ENCODE results near the gene CRYGN. TPM values are rescaled to one million over a fixed set of nuclear protein-coding genes. Genes with fewer than 3 reads are reported as not detected.

The CRYGN gene
- polyA plus RNA-seq, 3 donors from 2014 or later: not detected

DNA sequence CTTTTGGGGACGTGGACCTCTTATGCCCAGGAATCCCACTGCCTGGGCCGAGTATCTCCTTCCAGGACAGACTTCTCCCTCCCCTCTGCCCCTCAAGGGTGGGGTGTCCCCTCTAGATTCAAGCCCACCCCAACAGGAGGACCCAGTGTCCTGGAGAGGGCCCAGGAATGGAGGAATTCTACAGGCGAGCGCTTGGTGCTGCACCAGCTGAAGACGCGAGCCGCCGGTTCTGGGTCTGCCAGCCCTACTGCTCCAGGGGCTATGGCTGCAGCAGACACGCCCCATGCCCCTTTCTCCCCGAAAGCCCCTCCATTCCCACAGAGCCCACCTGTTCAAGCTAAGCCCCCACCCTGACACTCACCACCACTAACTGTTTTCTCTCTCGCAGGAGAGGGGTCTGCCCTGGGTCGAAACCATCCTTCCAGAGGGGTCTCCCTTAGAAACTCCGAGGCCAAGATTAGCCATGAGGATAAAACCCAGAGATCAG is 8.6 kb downstream of the CRYGN start:
- H3K36me3 Mint-ChIP-seq: no peaks in the 10 kb centered on the region
- peaks cover 16 to 21% of the 10 kb centered on the region in 2 donors for H3K4me1 Mint-ChIP-seq
- DNase-seq: no peak
- H3K9me3 Mint-ChIP-seq: no peaks in the 10 kb centered on the region
- H3K4me3 Mint-ChIP-seq: no peak overlapping the region
- H3K27me3 Mint-ChIP-seq (ENCODE audit: low read depth in 3 of 3): peaks cover 3 to 12% (median 8%) of the 10 kb centered on the region in 3 donors
- H3K27ac Mint-ChIP-seq: no peak overlapping the region

DNA sequence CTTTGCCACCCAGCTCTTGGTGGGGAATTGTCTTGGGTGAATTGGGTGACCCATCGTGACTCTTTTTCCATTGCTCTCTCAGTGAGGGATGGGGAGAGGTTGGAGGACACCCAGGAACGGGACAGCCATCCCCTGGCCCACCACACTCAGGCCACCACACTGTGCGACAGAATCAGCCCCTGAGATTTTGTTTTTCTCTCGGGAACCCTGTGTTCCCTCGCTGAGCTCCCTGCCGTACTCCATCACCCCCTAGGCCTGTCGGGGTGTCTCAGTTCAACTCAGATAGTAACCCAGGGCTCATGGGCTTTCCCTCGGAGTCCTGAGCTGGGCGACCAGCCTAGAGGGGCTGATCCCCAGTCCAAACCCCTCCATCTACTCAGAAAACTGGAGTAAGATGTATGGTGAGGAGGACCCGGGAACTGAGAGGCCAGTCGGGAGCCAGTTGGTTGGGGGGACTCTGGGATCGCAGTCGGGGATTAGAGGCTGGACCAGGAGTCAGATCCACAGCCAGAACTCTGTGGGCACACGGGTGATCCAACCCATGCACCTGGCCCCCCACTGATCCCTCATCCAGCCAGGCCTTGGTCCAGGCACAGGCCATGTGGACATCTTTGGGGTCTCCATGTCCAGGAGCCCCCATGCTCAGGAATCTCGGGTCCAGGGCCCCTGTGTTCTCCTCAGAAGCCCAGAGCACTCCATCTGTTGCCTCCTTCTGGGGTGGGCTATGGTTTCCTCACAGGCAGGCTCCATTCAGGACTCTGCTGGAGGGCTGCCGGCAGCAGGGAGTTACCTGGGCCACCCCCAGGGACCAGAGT is 9.3 kb downstream of the CRYGN start:
- no peaks in the 10 kb centered on the region for H3K9me3 Mint-ChIP-seq
- no peak overlapping the region for H3K27ac Mint-ChIP-seq
- H3K4me1 Mint-ChIP-seq: peaks cover 16 to 21% of the 10 kb centered on the region in 2 donors
- peak overlapping the region in 3 of 5 donors; percentile 24 to 73 (median 62) for H3K4me3 Mint-ChIP-seq
- DNase-seq: no peak
- H3K36me3 Mint-ChIP-seq: no peaks in the 10 kb centered on the region
- H3K27me3 Mint-ChIP-seq (ENCODE audit: low read depth in 3 of 3): peaks cover 3 to 13% (median 8%) of the 10 kb centered on the region in 3 donors

DNA sequence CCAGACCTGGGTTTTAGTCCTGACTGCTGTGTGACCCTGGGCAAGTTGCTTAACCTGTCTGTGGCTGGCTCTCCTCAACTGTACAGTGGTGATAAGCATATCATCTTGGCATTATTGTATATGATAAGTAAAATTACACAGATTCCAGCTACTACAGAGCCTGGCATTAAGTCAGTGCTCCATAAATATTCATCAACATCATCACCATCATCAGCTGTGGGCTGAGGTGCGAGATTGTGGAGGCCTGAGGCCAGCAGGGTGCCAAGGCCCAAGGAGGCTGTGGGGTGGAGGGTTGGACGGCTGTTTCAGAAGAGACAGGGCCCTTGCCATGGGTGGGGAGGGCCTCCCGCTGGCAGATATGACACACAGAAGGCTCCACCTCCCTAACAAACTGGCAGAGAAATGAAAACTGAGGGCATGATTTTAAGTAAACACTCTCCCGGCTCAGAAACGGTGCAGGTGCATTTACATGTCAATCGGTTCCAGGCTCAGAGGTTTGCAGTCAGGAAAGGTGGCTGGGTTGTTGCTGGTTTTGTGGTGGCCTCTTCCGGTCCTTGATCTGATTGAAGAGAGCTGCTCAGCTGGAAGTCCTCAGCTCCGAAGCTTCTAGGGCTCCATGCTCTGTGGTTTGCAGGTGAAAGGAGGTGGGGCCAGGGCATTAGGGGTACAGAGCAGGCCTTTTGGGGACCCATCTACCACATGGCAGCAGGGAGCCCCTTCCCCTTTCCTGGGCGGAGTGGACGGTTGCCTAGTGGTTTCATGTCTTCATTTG is 10.2 kb downstream of the CRYGN start:
- Mint-ChIP-seq H3K9me3 (no peaks in the 10 kb centered on the region), H3K27me3 (ENCODE audit: low read depth in 3 of 3) (peaks cover 3 to 13% (median 9%) of the 10 kb centered on the region in 3 donors), H3K27ac (peak overlapping the region; percentile 9 to 81 (median 48)), H3K4me1 (peaks cover 16 to 21% of the 10 kb centered on the region in 2 donors), H3K36me3 (no peaks in the 10 kb centered on the region), H3K4me3 (peak overlapping the region; percentile 51 to 73 (median 62))
- peak; percentile 37 to 59 (median 49) for DNase-seq

DNA sequence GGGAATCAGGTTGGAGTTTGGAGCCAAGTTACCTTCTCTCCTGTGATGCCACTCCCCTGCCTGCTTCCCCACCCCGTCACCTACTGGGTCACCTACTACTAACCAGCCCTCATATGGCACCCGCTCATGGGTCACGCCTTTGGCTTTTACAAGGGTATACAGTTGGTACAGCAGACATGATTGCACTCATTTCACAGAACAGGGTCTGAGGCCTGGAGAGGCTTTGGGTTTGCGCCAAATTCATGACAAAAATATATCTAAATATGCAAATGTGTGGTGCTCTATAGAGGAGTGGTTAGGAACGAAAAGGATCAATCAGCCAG is 10.7 kb downstream of the CRYGN start:
- DNase-seq: no peak
- Mint-ChIP-seq H3K9me3 (no peaks in the 10 kb centered on the region), H3K4me3 (peak overlapping the region in 1 of 5 donors; percentile 62), H3K36me3 (no peaks in the 10 kb centered on the region), H3K27me3 (ENCODE audit: low read depth in 3 of 3) (peaks cover 3 to 13% (median 12%) of the 10 kb centered on the region in 3 donors), H3K4me1 (peaks cover 16 to 21% of the 10 kb centered on the region in 2 donors), H3K27ac (peak overlapping the region in 2 of 6 donors; percentile 48 to 81)

DNA sequence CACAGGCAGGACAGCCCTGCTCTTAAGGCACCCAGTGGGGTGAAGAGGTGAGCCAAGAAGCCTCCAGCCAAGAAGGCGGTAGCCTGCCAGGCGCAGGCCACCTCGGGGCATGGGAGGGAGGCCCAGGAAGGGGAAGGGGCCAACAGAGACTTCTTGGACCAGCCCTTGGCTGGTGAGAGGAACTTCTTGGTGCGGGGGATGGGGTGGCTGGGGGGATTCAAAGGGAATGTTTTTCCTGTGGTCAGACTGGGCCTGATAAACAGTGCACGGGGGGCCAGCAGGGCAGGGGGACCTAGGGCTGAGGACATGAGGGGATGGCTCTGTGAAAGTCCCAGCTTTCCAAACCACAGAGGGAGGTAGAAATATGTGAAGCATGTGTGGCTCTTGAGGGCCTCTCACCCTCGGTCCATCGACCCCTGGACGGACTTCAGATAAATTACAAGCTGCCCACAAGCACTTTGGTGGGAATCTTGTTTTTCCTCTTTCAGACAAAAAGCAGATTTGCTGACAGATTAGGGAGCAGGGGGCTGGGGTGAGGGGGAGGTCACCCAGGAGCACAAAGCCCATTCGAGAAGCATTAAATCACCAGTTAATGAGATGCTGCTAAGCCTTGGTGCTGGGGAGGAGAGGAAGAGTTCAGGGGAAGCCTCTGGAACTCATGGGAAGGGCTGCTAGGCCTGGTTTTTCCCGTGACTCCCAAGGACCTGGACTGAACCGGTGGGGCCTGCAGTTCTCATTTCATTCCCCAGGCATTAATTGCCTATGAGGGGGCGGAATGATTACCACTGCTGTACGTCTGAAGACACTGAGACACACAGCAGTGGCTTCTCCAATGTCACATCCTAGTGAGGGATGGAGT is 11.3 kb downstream of the CRYGN start:
- H3K9me3 Mint-ChIP-seq: no peaks in the 10 kb centered on the region
- DNase-seq: no peak
- H3K4me3 Mint-ChIP-seq: peak overlapping the region in 1 of 5 donors; percentile 21
- H3K27me3 Mint-ChIP-seq (ENCODE audit: low read depth in 3 of 3): peaks cover 6 to 13% (median 12%) of the 10 kb centered on the region in 3 donors
- H3K27ac Mint-ChIP-seq: peak overlapping the region in 1 of 6 donors; percentile 28
- H3K4me1 Mint-ChIP-seq: peaks cover 16 to 21% of the 10 kb centered on the region in 2 donors
- no peaks in the 10 kb centered on the region for H3K36me3 Mint-ChIP-seq

DNA sequence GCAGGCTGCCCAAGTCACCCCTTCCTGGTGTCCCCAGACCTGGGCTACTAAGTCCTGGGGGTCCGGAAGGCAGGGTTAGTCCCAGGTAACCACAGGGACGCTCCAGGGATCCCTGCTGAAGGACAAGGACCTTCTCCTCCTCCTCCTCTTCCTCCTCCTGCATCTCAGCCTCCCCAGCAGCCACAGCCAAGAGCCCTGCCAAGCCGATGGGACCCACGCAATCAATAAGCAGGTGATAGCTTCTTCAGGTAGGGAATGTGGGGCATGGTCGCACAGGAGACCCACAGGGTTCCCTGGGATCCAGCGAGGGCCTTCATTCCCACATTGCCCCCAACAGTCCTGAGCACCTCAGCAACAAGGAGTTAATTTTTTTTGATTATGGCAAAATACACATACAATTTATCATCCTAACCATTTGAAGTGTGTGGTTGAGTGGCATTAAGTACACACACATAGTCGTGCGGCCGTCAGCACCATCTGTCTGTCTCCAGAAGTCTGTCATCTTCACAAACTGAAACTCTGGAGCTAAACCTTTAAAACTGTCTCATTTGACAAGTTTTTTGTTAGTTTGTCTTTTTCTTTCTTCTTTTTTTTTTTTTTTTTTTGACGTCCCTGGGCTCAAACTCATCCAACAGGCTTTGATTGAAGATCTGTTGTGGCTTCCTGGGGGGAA is 12.1 kb downstream of the CRYGN start:
- no peak overlapping the region for H3K4me3 Mint-ChIP-seq
- no peak for DNase-seq
- no peaks in the 10 kb centered on the region for H3K36me3 Mint-ChIP-seq
- no peak overlapping the region for H3K27ac Mint-ChIP-seq
- H3K9me3 Mint-ChIP-seq: no peaks in the 10 kb centered on the region
- H3K4me1 Mint-ChIP-seq: peaks cover 16 to 18% of the 10 kb centered on the region in 2 donors
- peaks cover 6 to 12% (median 11%) of the 10 kb centered on the region in 3 donors for H3K27me3 Mint-ChIP-seq (ENCODE audit: low read depth in 3 of 3)

DNA sequence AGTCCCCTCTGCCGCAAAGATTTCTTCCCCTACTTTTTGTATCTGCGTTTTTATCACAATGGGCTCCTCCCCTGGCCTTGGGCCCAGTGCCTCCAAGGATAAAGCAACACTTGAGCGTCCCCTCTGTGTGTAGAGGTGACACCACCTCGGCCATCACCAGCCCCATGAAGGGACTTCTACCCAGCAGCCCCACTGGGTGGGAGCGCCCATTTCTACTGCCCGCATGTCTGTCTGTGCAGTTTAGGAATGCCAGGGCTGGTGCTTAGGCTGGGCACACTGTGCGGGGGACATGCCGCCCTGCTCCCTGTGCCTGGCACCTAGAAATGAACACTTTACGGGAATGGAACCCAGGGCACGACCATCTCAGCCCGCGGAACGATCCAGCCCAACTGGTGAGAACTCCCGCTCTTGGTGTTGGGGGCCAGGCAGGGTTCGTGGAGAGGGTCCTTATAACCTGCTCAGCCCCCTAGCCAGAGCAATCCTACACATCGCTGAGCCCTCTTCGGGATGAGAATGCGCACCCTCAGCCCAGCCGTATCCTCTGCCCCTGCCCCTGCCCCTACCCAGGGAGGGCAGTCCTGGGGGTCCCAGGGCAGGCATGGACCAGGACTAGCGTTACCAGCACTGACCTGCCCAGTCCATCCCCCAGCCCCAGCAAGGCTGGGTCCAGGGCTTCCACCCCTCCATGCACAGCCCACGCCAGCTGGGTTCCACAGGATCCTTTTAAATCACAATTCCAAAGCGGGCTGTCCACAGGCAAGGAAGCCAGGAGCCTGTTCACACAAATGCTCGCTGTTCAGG is 12.8 kb downstream of the CRYGN start:
- H3K4me1 Mint-ChIP-seq: peaks cover 16 to 18% of the 10 kb centered on the region in 2 donors
- no peaks in the 10 kb centered on the region for H3K9me3 Mint-ChIP-seq
- no peak overlapping the region for H3K27ac Mint-ChIP-seq
- no peak overlapping the region for H3K4me3 Mint-ChIP-seq
- peaks cover 6 to 12% (median 9%) of the 10 kb centered on the region in 3 donors for H3K27me3 Mint-ChIP-seq (ENCODE audit: low read depth in 3 of 3)
- DNase-seq: no peak
- H3K36me3 Mint-ChIP-seq: no peaks in the 10 kb centered on the region

DNA sequence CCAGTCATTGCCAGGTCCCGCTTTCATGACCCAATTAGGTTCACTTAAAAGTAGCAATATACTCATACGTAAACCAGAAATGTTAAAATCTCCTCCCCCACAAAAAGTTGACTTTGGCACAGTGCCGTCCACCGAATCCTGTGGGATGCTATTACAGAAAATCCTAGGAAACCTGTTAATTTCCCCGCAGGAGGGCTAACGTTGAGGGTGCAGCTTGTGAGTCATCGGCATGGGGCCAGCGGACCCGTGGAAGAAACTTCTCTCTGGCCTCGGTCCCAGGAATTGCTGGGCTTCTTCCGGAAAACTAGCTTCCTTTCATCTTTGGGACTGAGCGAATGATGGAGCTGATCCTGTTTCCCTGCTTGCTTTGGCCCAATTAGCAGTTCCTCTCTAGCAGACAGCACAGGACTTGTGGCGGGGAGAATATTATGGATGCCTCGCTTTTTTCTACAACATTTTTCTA is 13.5 kb downstream of the CRYGN start:
- Mint-ChIP-seq H3K4me1 (peaks cover 16 to 18% of the 10 kb centered on the region in 2 donors), H3K27ac (no peak overlapping the region), H3K9me3 (no peaks in the 10 kb centered on the region), H3K4me3 (no peak overlapping the region), H3K27me3 (ENCODE audit: low read depth in 3 of 3) (peaks cover 6 to 12% (median 9%) of the 10 kb centered on the region in 3 donors), H3K36me3 (no peaks in the 10 kb centered on the region)
- no peak for DNase-seq

DNA sequence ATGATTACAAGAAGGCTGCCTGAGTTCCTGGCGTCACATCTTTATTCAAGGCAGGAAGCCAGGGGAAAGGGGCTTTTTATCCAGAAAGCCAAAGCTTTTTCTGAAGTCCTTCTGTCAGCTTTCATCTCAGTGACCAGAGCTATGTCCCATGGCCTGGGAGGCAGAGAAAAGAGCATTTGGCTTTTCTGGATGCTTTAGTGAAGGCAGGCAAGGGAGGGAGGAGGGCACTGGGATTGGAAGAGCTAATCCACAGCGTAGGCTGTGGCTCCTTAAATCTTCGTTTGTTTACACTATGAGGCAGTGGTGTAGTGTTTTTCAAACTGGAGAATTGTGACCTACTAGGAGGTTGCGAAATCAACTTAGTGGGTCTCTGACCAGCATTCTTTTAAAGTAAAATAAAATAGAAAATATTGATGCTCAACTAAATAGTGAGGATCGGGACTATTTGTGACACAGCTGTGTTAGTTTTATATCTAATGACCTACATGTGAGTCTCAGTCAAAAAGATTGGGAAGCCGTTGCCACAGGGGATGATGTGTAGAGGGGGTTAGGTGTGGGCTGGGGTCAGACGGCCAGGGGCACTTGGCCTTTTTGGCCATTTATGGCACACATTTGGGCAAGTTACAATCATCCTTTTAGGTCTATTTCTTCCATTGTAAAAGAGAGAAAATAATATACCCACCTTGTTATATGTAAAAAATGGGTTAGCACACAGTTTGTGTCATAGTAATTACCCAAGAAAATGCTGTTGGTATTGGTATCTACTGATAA is 14.1 kb downstream of the CRYGN start:
- Mint-ChIP-seq H3K4me1 (peaks cover 16 to 18% of the 10 kb centered on the region in 2 donors), H3K27me3 (ENCODE audit: low read depth in 3 of 3) (peaks cover 6 to 12% (median 8%) of the 10 kb centered on the region in 3 donors), H3K36me3 (no peaks in the 10 kb centered on the region), H3K27ac (no peak overlapping the region), H3K4me3 (no peak overlapping the region), H3K9me3 (no peaks in the 10 kb centered on the region)
- DNase-seq: no peak

DNA sequence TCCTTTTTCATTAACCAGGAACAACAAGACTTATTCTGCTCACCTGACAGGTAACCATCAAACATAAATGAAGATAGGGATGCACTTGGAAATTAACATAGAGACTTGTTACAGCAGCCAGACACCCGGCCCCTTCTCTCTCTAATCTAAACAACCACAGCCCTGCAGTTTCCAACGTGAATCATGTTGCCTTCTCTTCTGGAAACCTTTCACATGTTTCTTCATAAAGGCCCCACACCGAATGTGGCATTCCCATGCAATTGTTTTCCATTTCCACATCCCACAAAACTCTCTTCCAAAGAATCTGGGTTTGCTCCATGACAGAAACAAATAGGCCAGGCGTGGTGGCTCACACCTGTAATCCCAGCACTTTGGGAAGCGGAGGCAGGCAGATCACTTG is 15.1 kb downstream of the CRYGN start:
- Mint-ChIP-seq H3K4me1 (peaks cover 8 to 11% of the 10 kb centered on the region in 2 donors), H3K4me3 (no peak overlapping the region), H3K36me3 (peaks cover 0 to 4% (median 3%) of the 10 kb centered on the region in 3 donors), H3K9me3 (peaks cover 0 to 8% (median 4%) of the 10 kb centered on the region in 6 donors), H3K27me3 (ENCODE audit: low read depth in 3 of 3) (peaks cover 4 to 17% (median 6%) of the 10 kb centered on the region in 3 donors), H3K27ac (no peak overlapping the region)
- DNase-seq: no peak

DNA sequence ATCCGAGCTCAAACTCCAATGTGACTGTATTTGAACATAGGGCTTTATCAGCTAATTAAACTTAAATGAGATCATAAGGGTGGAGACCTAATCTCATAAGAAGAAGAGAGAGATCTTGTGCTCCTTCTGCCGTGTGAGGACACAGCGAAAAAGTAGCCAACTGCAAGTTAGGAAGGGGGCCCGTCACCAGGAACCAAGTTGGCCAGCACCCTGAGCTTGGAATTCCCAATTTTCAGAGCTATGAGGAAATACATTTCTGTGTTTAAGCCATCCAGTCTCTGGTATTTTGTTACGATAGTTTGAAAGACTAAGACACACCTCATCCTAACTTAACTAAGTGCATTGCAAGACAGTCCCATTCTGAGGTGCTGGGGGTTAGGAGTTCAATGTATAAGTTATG is 16.0 kb downstream of the CRYGN start:
- H3K27me3 Mint-ChIP-seq (ENCODE audit: low read depth in 3 of 3): peaks cover 3 to 17% (median 5%) of the 10 kb centered on the region in 3 donors
- DNase-seq: no peak
- no peak overlapping the region for H3K4me3 Mint-ChIP-seq
- H3K4me1 Mint-ChIP-seq: peaks cover 0 to 4% of the 10 kb centered on the region in 2 donors
- H3K9me3 Mint-ChIP-seq: peaks cover 0 to 9% (median 6%) of the 10 kb centered on the region in 6 donors
- H3K36me3 Mint-ChIP-seq: peaks cover 0 to 4% (median 3%) of the 10 kb centered on the region in 3 donors
- no peak overlapping the region for H3K27ac Mint-ChIP-seq

Measured in immature natural killer cell (primary cell).